HCT116 (cell line): Measurements from ENCODE around the gene NOTCH4. TPM values are rescaled to one million over a fixed set of nuclear protein-coding genes. Genes with fewer than 3 reads are reported as not detected.
A peak's percentile ranks its signal among the peaks of the same experiment; 100 is the strongest.

Experiments used
- ATAC-seq: fragments of 200-7000 bp; cut with Tn5 transposase; 2 replicates; pipeline ENCODE4 v1.9.1; 2020; ENCODE audit warnings: mild to moderate bottlenecking, moderate library complexity
- BruUV-seq: library from RNA; stranded (reverse); fragments of 400-500 nt; replicated peaks from 2 replicates; lab custom pipeline; 2021; lab: Mats Ljungman, UMichigan
- CTCF ChIA-PET: fragments of 300-600 bp; sonication (Branson Sonifier 250); formaldehyde crosslinking; loops from one replicate; lab custom pipeline; 2021; ENCODE audit warnings: antibody characterized with exemption; lab: Charles Lee
- POLR2A ChIA-PET: fragments of 300-600, 350-600 bp; sonication (Branson Sonifier 250); formaldehyde crosslinking; loops from one replicate; lab custom pipeline; 2021; ENCODE audit warnings: antibody characterized with exemption; lab: Charles Lee
- RAD21 ChIA-PET, 2 experiments: fragments of 300-600 bp; sonication (Branson Sonifier 250); formaldehyde crosslinking; loops; one replicate each; lab custom pipeline; 2023; ENCODE audit warnings: low total read pairs in 2 of 2; ENCODE audit not compliant: uncharacterized antibody in 2 of 2, unreplicated experiment in 2 of 2, low non-redundant PET in 1 of 2; lab: Charles Lee
- DNase-seq: peaks from one replicate; pipeline ENCODE4 v3.0.0-alpha.2; 2010; ENCODE audit warnings: low read depth, low spot score
- H2AFZ ChIP-seq: fragments of 200-600 bp; shearing (Covaris generic), sonication (generic); 2 replicates; pipeline ENCODE4 v1.6.1; 2017; ENCODE audit warnings: low read depth, mixed run types, mixed read lengths, antibody characterized with exemption, low read length; ENCODE audit not compliant: poor library complexity, severe bottlenecking
- H3K27ac ChIP-seq: 2 replicates; pipeline ENCODE4 v1.5.1; 2012; ENCODE audit warnings: low read depth, low read length
- H3K27me3 ChIP-seq: fragments of 200-600 bp; sonication (generic); 2 replicates; pipeline ENCODE4 v1.6.1; 2016; ENCODE audit warnings: mixed run types, low read length, mixed read lengths; ENCODE audit not compliant: insufficient read depth
- H3K36me3 ChIP-seq, 2 experiments: fragments of 200-500 bp in 1 of 2; fragments of 200-600 bp in 1 of 2; sonication (Bioruptor generic) in 1 of 2; sonication (generic) in 1 of 2; 2 replicates each; pipeline versions ENCODE4 v1.5.1 to v1.6.1; 2014 to 2016; ENCODE audit warnings: low read length in 2 of 2, inconsistent platforms in 1 of 2, mixed read lengths in 1 of 2, mixed run types in 1 of 2; ENCODE audit not compliant: insufficient read depth in 2 of 2, control insufficient read depth in 1 of 2
- H3K4me1 ChIP-seq, 2 experiments: fragments of 200-600 bp in 1 of 2; sonication (generic) in 1 of 2; 2 replicates each; pipeline versions ENCODE4 v1.5.1 to v1.6.1; 2012 to 2017; ENCODE audit warnings: low read length in 2 of 2, inconsistent platforms in 1 of 2, mild to moderate bottlenecking in 1 of 2, mixed read lengths in 1 of 2, mixed run types in 1 of 2, moderate library complexity in 1 of 2; ENCODE audit not compliant: insufficient read depth in 2 of 2, control insufficient read depth in 1 of 2
- H3K4me2 ChIP-seq: fragments of 200-600 bp; sonication (generic); 2 replicates; pipeline ENCODE4 v1.6.1; 2017; ENCODE audit warnings: mixed run types, low read length, mixed read lengths
- H3K4me3 ChIP-seq, 2 experiments: fragments of 200-600 bp in 1 of 2; sonication (generic) in 1 of 2; replicated peaks in 1 of 2; 2 replicates each; pipeline ENCODE4 v1.5.1; 2011 to 2016; ENCODE audit warnings: low read length in 2 of 2, control low read depth in 1 of 2, low read depth in 1 of 2, mild to moderate bottlenecking in 1 of 2, mixed read lengths in 1 of 2, mixed run types in 1 of 2
- H3K79me2 ChIP-seq: fragments of 200-600 bp; sonication (generic); 2 replicates; pipeline ENCODE4 v1.6.1; 2017; ENCODE audit warnings: mild to moderate bottlenecking, mixed run types, low read length, moderate library complexity, mixed read lengths; ENCODE audit not compliant: insufficient read depth
- H3K9ac ChIP-seq: fragments of 200-600 bp; sonication (generic); 2 replicates; pipeline ENCODE4 v1.6.1; 2016; ENCODE audit warnings: low read length, mixed read lengths
- H3K9me2 ChIP-seq: fragments of 200-600 bp; sonication (generic), shearing (Covaris generic); 2 replicates; pipeline ENCODE4 v1.6.1; 2017; ENCODE audit warnings: mixed run types, mild to moderate bottlenecking, moderate library complexity; ENCODE audit not compliant: insufficient read depth
- H3K9me3 ChIP-seq, 2 experiments: fragments of 200-500 bp in 1 of 2; fragments of 200-600 bp in 1 of 2; sonication (Bioruptor generic) in 1 of 2; sonication (generic) in 1 of 2; 2 replicates each; pipeline ENCODE4 v1.6.1; 2014 to 2017; ENCODE audit warnings: low read length in 2 of 2, mixed read lengths in 2 of 2, inconsistent platforms in 1 of 2, low read depth in 1 of 2, mild to moderate bottlenecking in 1 of 2, mixed run types in 1 of 2, moderate library complexity in 1 of 2; ENCODE audit not compliant: control insufficient read depth in 1 of 2, insufficient read depth in 1 of 2
- H4K20me1 ChIP-seq: fragments of 200-600 bp; sonication (generic), shearing (Covaris generic); 2 replicates; pipeline ENCODE4 v1.6.1; 2017; ENCODE audit warnings: mixed run types, mild to moderate bottlenecking, moderate library complexity; ENCODE audit not compliant: insufficient read depth
- CEBPB ChIP-seq: IDR thresholded peaks from 2 replicates; pipeline ENCODE4 v1.6.1; 2012; ENCODE audit warnings: low read depth
- CTCF ChIP-seq, 3 experiments: fragments of 200-600 bp in 1 of 3; sonication (generic) in 1 of 3; IDR thresholded peaks in 2 of 3; conservative IDR thresholded peaks in 1 of 3; 2 replicates each; pipeline ENCODE4 v1.5.1; 2012 to 2017; ENCODE audit warnings: low read depth in 2 of 3, low read length in 2 of 3, antibody characterized with exemption in 1 of 3, borderline replicate concordance in 1 of 3, control low read depth in 1 of 3, mild to moderate bottlenecking in 1 of 3, mixed read lengths in 1 of 3, mixed run types in 1 of 3, moderate library complexity in 1 of 3; ENCODE audit not compliant: insufficient read depth in 1 of 3
- EGR1 ChIP-seq: IDR thresholded peaks from 2 replicates; pipeline ENCODE4 v1.6.1; 2012; ENCODE audit warnings: low read depth
- EZH2phosphoT487 ChIP-seq: fragments of 200-600 bp; IDR thresholded peaks from 2 replicates; pipeline ENCODE4 v1.6.1; 2018; ENCODE audit warnings: antibody characterized with exemption, borderline replicate concordance
- FOSL1 ChIP-seq: IDR thresholded peaks from 2 replicates; pipeline ENCODE4 v1.6.1; 2012; ENCODE audit warnings: low read depth
- MAX ChIP-seq: IDR thresholded peaks from 2 replicates; pipeline ENCODE4 v1.6.1; 2012
- POLR2AphosphoS5 ChIP-seq: IDR thresholded peaks from 2 replicates; pipeline ENCODE4 v1.6.1; 2011; ENCODE audit warnings: mild to moderate bottlenecking, low read depth, low read length, moderate library complexity
- REST ChIP-seq: IDR thresholded peaks from 2 replicates; pipeline ENCODE4 v1.6.1; 2012; ENCODE audit warnings: low read depth
- TCF7L2 ChIP-seq: IDR thresholded peaks from 2 replicates; pipeline ENCODE4 v1.7.0; 2011; ENCODE audit warnings: borderline replicate concordance, inconsistent platforms; ENCODE audit not compliant: insufficient read depth, insufficient read length; ENCODE audit errors: extremely low read depth
- YY1 ChIP-seq: IDR thresholded peaks from 2 replicates; pipeline ENCODE4 v1.6.1; 2011; ENCODE audit warnings: low read length, low read depth, moderate library complexity, mild to moderate bottlenecking; ENCODE audit not compliant: insufficient replicate concordance; ENCODE audit errors: extremely low read depth
- ZNF274 ChIP-seq: fragments of 200-500 bp; sonication (Bioruptor generic); IDR thresholded peaks from 2 replicates; pipeline ENCODE4 v1.6.1; 2014; ENCODE audit warnings: mild to moderate bottlenecking, low read depth, low read length, inconsistent platforms
- intact Hi-C: fragments of 100-400 bp; cut with micrococcal nuclease; formaldehyde crosslinking; loops from 2 replicates; pipeline ENCODE4 v1.10.0; 2022
- total RNA-seq: library from RNA; stranded (reverse); gene quantifications from one replicate; pipeline ENCODE4 v1.2.1, GENCODE V29; 2021; ENCODE audit not compliant: unreplicated experiment

Gene NOTCH4
- total RNA-seq, 1 experiment from 2014 or later = 0.81 TPM

GRCh38 chr6:32168807-32169591 lies 54.9 kb downstream of the NOTCH4 start:
- H4K20me1 ChIP-seq = no peaks in the 10 kb centered on the region
- H3K36me3 ChIP-seq = peaks cover 4 to 15% of the 10 kb centered on the region in 2 experiments; a peak in 3 of 4 replicates
- H3K4me1 ChIP-seq = peaks cover 3 to 13% of the 10 kb centered on the region in 2 experiments; a peak in 3 of 4 replicates
- RAD21 ChIA-PET = no interaction called here
- H3K27ac ChIP-seq = no peak overlapping the region
- no peaks in the 10 kb centered on the region for H3K9me2 ChIP-seq
- TF ChIP-seq FOSL1 = no peak
- no peak for TF ChIP-seq TCF7L2
- TF ChIP-seq EGR1 = no peak
- no peak for TF ChIP-seq ZNF274
- TF ChIP-seq POLR2AphosphoS5 = peak; percentile 42
- TF ChIP-seq MAX = no peak
- TF ChIP-seq YY1 = no peak
- no peak for TF ChIP-seq CEBPB
- no peak for TF ChIP-seq EZH2phosphoT487
- no peak for TF ChIP-seq REST
- peak in 2 of 3 experiments; percentile 8 to 37; a peak in 2 of 6 replicates for TF ChIP-seq CTCF (IDR thresholded peaks at IDR 0.05 in 2 of 3, conservative IDR thresholded peaks at IDR 0.05 in 1 of 3; ENCODE audit: borderline replicate concordance in 1 of 3, insufficient read depth in 1 of 3, low read depth in 2 of 3, low read length in 2 of 3)
- TF ChIP-seq, all 23 proteins: peak for 2
- intact Hi-C loops = no loop called here
- no peaks in the 10 kb centered on the region; the same call in 1 of the 2 replicates for H3K79me2 ChIP-seq
- H3K9me3 ChIP-seq = no peaks in the 10 kb centered on the region
- no TSS peak for BruUV-seq
- H3K9ac ChIP-seq = no peak overlapping the region
- ATAC-seq = peak; percentile 51
- H3K4me3 ChIP-seq = no peak overlapping the region
- POLR2A ChIA-PET = no interaction called here
- CTCF ChIA-PET = no interaction called here
- no peak overlapping the region for H2AFZ ChIP-seq
- no peak for DNase-seq
- H3K4me2 ChIP-seq = no peak overlapping the region
- H3K27me3 ChIP-seq = no peaks in the 10 kb centered on the region
